CD4-positive, alpha-beta T cell treated with Interferon alpha-2 for 1 hour (primary cell): ENCODE measurements around the gene SSU72.
"Not testable (repeated sequence)": the region's sequence is repeated elsewhere in the genome, so short reads cannot be mapped to it uniquely, and the experiment has no call there.

ENCODE experiments used
- DNase-seq, 2 donors: peaks; one replicate each; pipeline ENCODE4 v3.0.0-alpha.2; 2020 to 2022

The SSU72 gene

DNA sequence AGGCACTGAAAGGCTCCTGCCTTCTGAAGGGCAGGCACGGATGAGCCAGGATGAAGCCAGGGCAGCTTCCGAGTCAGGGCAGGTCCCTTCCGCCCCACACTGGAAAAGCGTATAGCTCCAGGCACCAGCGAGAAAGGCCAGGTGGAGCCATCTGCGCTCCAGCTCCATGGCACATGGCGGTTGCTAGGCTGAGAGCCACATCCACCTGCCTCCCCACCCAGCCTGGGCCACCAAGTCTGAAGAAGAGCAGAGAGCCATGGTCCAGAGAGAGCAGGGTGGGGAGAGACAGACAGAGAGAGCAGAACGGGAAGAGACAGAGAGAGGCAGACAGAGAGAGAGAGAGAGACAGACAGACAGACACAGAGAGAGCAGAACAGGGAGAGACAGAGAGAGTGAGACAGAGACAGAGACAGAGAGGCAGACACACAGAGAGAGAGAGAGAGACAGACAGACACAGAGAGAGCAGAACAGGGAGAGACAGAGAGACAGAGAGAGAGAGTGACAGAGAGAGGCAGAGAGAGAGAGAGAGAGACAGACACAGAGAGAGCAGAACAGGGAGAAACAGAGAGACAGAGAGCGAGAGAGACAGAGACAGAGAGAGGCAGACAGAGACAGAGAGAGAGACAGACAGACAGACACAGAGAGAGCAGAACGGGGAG, 20.1 kb upstream of the SSU72 start:
- DNase-seq = no peak

DNA sequence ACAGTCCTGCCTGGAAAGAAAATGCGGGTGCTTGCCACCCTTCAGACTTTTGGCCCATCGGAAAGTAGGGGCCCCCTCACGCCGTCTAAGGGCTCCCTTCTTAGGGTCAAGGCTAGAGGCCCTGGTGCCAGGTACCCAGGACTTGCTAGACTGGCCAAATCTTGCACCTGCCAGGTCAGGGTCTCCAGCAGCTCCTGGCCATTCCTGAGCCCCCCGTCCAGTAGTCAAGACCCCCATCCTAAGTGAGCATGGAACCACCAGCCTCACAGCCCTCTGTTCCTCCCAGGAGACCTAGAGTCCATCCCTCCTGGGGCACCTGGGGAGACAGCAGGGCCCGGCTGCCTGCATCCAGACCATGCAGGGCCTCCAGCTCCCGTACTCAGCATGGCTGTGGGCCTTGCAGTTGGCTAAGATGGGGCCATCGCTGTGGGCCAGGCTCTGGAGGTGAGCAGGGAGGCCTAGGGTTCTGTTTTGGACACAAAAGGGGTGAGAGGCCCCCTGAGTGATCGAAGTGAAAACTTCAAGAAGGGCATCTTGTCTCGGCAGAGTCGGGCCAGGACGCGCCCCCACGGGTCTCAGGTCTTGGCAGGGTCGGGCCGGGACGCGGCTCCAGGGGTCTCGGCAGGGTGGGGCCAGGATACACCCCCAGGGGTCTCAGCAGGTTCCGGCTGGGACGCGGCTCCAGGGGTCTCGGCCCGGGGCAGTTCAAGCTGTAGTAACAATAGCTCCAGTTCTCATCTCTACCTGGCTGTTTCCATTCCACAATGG, 19.4 kb upstream of the SSU72 start:
- DNase-seq = no peak

DNA sequence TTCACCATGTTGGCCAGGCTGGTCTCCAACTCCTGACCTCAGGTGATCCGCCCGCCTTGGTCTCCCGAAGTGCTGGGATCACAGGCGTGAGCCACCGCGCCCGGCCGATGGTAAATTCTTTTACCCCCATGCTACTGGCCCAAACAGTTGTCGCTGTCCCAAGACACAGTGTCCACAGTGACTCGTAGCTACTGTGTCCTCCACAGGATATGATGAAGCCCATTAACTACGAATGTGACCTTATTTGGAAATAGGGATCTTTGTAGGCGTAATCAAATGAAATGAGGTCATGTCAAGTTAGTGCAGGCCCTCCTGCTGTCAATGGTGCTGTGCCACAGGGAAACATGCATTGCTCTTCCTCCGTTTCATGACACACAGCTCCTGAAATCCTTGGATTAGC, 16.8 kb upstream of the SSU72 start:
- DNase-seq = no peak

DNA sequence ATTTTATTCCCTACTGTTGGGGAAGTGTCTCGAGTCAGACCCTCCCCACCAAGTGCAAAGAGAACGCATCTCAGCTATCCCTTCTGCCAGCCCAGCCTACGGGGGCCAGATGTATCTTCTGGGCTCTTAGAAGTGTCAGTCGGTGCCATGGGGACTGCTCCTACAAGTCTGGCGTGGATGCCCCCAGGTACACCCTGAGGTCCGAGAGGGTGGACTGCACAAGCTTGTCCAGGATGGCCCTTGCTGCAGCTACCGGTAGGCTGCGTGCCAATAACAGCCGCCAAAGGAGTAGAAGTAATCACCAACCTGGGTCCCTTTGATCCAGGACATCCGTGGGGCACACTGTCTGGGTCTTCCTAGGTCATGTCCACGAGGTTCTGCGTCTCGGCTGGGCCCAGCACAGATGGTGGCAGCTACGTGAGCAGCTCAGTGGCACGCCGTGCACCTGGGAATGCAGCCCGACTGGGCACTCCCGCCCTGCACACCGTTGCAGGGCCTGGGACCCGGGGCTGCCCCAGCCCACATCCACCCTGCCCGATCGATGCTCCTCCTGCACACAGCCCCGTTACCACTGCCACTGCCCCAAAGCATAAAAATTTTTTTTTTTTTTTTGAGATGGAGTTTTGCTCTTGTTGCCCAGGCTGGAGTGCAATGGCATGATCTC, 8.8 kb upstream of the SSU72 start:
- DNase-seq = no peak

DNA sequence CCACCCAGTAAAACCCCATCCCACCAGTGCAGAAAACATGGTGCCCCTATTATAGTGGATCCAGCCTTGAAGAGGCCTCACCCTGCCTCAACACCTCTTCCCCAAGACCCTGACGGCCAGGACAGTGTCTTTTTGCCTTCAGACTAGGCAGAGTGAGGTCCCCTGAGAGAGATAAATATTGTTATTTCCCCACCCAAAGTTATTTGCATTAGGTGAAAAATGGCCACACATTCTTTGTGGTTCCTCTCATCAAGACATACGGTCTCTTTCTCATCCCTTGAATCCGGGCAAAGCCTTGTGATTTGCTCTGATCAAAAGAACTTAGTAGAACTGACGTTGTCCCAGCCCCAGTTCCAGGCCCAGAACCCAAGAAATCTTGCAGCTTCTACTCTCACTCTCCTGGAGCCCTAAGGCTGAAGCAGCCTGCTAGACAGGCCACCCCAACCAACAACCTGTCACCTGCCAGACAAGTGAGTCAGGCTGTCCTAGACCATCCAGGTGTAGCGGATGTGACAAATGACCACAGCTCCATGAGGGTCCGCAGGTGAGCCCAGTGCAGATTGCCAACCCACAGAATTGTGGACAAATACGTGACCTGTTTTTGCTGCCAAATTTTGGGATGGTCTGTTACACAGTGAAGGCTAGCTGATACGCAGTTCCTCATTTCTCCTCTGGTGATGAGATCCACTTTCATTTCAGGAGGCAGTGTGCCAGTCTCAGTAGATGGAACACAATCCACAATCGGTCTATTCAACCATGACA, 8.1 kb upstream of the SSU72 start:
- no peak for DNase-seq

DNA sequence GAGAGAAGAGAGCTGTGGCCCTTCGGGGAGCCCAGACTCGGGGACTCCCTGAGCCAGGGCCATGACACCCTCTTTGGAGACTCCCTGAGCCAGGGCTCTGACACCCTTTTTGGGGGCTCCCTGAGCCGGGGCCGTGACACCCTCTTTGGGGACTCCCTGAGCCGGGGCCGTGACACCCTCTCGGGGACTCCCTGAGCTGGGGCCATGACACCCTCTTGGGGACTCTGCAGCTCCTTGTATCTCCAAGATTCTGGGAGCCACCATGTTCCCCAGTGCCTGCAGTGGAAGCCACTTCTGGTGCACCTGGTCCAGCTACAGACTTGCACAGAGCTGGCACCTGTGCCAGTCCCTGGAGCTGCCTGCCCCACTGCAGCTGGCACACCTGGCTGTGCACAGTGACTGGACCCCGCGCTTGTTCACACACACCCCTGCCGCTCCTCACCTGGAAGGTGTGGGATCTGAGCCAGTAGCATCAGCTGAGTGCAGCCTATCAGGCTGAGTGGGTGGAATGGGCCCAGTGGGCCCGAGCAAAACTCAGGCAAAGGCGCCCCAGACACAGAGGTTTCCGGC, 3.8 kb upstream of the SSU72 start:
- DNase-seq = no peak

DNA sequence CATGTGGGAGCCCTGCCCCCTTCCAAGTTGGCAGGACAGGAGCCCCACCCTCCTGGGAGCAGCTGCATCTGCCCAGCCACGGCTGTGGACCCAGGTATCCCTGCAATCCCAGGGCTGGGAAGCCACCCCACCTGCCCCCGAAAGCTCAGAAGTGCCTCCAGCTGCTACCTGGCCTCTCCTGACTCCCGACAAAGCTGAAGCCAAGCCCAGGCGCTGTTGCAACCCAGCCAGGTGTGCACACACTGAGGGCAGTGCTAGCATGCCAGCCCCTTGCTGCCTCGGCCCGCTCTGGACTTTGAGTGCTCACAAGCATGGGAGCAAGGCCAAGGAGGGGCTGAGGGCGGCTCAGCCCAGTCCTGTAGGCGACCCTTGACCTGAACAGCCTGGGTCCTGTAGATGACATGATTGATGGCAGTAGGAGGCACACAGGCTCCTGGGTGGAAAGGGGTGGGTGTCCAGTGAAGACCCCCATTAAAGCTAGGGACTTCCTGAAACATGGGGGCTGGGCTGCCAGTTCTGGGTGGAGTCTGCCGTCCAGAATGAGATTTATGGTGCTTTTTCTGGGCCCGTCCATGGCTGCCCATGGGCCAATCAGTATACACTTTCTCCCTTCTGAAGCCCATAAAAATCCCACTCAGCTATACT, 2.8 kb upstream of the SSU72 start:
- no peak for DNase-seq

DNA sequence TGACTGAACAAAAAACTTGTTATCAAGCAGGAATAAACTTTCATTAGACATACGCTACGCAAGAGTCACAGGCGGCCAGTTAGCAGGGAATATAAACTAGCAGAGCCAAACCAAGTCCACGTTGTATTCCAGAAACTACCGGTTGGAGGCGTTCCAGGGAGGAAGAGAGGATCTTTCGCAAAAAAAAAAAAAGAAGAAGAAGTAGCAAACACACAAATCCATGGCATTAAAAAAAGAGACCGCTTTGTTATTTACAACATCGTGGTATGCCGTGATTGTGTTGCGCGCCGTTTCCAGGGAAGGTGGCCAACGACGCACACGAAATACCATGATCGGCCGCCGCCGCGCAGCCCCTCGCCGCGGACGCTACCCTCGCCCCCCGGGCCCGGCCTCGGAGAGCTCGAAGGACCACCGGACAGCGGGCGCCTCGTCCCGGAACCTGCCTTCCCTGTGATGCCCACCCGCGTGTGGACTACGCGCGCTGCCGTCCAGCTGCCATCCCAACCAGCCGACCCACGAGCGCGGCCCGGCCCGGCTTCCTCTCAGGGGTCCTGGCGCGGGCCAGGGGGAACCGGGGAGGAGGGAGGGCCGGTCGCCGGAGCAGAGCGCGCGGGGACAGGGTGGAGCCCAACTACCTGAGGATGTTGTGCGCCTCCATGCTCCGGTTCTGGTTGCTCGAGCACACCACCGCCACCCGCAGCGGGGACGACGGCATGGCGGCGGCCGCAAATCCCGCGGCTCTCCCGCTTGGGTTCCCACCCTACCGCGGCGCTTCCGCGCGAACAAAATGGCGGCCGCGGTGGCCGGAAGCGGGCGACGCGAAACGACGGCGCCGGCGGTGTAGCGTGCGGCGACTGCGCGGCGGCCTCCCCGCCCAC, 581 bp downstream of the SSU72 start:
- DNase-seq = peak; percentile 68 to 83

DNA sequence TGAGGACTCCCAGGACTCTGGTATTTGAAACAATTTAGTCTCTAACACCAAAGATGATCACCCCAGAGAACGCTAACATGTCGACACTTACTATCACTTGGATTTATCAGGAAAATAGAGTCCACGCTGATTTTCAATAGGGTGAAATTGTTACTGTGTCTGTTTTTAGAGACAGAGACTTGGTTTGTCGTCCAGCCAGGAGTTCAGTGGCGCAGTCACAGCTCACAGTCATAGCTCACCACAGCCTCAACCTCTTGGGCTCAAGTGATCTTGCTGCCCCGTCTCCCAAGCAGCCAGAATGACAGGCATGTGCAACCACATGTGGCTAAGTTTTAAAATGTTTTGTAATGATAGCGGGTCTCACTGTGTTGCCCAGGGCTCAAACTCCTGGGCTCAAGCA, 5.3 kb downstream of the SSU72 start:
- DNase-seq = no peak

DNA sequence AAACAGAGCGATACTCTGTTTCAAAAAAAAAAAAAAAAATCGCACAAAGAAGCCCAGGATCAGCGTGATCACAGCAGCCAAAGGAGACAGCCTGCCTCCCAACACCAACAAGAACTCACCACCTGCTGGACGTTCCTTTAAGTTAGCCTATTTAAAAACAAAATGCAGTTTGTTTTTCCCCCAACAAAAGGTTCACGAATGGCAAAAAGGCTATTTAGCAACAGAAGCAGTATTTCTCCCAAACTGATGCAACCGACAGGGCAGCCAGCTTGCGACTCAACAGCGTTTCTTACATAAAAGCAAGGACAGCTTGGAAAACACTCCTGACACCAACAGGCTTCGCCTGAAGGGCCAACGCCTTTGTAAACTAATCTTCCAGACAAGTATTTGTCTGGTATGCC, 6.8 kb downstream of the SSU72 start:
- no peak for DNase-seq

DNA sequence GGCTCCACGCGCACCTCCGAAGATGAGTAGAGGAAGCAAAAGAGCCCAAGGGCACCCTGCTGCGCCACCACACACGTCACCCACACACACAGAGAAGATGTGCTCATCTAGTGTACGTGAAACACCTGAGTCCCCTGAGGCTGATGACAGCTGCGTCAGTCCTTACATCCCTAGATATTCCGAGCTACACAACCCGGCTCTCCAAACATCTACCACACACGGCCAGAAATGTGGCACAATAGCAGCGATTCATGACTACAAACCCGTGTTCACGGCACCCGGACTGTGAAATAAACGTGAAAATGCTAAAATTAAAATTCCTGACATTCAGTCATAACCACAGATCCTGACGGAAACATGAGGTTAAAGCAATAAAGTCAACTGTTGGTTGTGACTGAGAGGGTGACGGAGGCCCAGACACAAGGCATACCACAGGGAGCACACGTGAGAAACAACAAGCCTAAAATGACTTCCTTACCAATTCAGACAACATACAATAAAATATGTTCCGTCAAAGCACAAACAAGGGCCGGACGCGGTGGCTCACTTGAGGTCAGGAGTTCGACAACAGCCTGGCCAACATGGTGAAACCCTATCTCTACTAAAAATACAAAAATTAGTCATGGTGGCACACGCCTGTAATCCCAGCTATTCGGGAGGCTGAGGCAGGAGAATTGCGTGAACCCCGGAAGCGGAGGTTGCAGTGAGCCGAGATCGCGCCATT, 7.3 kb downstream of the SSU72 start:
- no peak for DNase-seq

DNA sequence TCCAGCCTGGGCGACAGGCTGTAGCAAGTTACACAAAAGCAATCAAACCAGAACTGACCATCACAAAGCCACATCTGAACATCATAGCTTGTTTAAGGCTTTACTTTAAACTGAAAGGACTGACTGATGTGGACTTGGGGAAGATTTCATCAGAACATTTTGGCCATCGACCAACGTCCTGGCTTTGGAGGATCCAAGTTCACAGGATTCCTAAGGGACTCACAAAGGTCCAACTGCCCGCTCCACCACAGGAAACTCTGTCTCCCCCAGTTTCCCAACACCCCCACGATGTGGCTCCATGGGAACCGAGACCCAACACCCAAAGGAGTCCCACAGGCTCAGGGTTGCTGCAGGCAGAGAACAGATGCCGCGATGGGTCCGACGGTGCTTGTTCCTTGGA, 9.3 kb downstream of the SSU72 start:
- no peak for DNase-seq

DNA sequence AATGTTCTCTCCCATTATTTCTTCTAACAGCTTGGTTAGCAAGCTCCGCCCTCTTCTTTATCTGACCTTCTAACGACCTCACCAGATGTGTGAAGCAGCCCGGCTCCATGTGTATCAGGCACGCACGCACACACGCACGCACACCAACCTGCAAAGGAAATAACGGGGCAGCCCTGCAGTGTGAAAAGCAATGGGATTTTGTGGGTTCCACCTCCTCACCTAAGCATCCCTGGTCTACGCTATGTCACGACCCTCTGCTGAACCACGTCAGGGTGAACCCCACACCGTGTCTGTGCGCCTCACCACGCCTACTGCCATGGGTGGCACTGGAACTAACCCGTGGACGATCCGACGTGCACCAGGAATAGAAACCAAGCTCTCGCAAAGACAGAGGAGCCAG, 10.4 kb downstream of the SSU72 start:
- no peak for DNase-seq

DNA sequence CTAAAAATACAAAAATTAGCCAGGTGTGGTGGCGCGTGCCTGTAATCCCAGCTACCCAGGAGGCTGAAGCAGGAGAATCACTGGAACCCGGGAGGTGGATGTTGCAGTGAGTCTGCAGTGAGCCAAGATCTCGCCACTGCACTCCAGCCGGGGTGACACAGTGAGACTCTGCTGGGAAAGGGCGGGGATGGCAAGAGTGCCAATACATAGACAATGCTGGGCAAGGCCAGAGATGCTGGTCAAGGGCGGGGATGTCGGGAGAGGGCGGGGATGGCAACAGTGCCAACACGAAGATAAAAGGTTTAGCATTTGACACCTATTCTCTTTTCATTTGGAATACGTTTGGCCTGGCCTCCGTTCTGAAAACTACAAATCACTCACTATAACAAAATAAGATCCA, 11.0 kb downstream of the SSU72 start:
- DNase-seq = no peak

DNA sequence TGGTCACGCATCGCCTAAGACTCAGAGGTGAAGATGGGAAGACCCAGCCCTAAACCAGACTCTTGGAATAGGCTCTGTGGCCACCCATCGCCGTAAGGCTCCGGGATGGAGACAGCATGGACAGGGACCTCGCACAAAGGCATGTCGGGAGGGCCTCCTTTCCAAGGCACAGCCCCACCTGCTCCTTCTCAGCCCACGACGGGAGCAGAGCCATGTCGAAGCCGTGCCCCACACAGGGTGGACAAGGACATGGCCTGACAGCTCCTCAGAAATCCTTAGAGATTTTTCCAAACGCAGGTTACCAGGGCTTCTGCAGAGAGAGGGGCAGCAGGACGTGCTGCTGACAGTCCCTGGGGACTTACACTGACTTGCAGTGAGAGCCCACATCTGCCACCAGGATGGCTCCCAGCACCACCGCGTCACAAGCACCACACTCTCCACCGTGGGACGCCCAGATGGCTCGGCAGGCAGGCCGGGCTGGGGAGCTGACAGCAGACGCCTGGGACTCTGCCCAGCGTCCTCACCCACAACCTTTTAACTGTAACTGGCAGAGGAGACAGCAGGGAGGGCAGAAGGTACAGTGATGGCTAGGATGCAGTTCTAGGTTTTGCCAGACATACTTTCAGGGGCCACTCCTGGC, 12.0 kb downstream of the SSU72 start:
- no peak for DNase-seq

DNA sequence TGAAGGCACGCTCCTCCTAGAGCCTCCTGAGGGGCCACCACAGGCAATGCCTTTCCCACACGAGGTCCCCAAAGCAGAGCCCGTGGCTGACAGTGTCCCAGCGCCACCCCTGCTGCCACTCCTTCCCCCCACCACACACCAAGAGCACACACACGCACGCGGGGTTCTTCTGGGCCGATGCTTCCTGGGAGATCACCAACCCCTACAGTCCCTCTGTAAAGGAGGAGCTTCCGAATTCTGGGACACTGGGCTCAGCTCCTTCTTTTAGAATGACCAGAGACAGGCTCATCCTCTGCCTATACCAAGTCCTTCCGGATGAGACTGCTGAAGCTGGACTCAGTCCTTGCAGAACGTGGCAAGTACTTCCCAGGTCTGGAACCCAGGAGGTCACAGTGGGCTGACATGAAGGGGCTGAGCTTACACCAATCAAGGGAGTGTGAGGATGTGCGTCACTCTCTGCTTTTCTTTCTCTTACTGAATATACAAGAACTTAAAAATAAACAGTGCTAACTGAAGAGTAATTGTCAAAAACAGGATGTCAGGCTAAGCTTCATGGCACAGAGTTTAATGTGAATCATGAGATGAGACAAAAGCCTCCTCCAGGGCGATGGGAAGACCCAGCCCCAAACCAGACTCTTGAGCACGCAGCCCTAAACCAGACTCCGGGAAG, 12.7 kb downstream of the SSU72 start:
- DNase-seq = no peak

DNA sequence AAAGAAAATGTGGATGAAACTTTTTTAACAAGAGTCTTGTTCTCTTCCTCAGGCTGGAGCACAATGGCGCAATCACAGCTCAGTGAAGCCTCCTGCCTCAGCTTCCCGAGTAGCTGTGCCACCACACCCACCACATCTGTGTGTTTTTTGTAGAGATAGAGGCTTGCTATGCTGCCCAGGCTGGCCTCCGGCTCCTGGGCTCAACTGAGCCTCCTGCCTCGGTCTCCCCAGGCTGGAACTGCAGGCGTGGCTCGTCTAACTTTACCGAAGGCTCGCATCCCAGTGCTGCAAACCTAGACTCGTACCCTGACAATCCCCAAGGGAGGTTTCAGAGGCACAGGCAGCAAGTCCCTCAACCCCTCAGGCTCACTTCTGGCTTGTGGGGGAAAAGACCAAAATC, 14.5 kb downstream of the SSU72 start:
- no peak for DNase-seq

DNA sequence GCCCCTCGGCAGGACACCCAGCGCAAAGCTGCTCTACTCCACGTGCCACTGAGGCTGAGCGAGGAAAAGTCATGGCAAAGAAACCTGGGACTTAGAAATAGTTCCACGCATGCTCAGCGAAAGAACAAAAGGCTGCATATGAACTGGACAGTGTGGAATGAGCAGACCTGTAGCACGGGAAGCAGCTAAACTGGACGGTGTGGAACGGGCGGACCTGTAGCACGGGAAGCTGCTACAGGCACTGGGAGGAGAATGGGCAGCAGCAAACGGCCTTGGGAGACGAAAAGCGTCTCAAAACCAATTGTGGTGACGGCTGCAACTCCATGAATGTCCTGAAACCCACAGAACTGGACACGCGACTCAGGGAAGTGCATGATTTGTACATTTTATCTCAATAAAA, 15.6 kb downstream of the SSU72 start:
- DNase-seq = no peak

DNA sequence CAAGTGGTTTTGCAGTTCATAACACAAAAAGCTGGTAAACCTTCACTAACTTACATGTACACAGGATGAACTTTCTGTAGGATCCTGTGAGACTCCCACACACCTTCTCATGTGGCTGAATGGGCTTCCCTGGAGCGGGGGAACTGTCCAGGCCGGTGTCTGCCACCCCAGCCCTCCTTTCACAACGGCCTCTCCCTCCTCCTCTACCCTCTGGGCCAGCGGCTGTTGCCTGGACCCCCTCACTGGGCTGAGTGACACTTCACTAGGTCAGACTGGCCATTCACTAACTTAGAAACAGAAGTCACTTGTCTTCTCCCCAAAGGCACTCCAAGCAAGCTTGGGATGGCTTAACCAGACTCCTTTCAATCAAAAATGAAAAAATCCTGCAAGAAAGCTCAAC, 16.1 kb downstream of the SSU72 start:
- DNase-seq = no peak

DNA sequence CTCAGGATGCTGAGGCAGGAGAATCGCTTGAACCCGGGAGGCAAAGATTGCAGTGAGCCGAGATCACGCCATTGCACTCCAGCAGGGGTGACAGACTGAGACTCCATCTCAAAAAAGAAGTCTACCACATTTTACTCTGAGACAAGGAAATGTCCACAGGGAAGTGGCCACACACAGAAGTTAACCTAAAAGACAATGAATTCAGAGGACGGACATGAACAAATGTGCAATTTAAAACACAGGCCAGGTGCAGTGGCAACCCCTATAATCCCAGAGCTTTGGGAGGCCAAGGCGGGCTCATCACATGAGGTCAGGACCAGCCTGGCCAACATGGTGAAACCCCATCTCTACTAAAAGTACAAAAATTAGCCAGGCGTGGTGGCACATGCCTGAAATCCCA, 17.0 kb downstream of the SSU72 start:
- not testable (repeated sequence) for DNase-seq
